GM12874 (cell line): Measurements from ENCODE around the gene ERCC6L.

Experiments
- TF ChIP-seq, protein P1 (sequence below): IDR thresholded peaks from 2 replicates; pipeline ENCODE4 v1.5.1; 2011; ENCODE audit warnings: low read depth, mild to moderate bottlenecking, control low read depth, low read length, moderate library complexity; ENCODE audit not compliant: insufficient read depth

Gene ERCC6L

DNA sequence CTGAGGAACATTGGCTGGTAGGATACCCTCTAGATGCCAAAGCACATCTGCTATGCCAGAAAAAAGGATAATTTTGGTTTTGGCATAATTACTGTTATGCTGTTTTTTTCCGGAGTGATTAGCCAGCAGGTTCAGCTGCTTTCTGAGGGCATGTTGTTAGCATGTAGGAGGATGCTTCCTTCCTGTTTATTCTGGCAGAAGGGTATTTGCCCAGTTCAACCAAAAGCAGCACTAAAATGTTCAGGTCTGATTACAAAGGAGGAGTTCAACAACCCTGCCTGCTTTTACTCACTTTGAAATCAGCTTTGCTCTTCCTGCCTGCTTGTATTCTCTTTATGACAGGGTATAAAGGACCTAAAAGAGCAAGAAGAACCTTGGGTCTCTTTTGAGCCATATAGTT is 21.9 kb downstream of the ERCC6L start:
- TF ChIP-seq, protein P1, sequence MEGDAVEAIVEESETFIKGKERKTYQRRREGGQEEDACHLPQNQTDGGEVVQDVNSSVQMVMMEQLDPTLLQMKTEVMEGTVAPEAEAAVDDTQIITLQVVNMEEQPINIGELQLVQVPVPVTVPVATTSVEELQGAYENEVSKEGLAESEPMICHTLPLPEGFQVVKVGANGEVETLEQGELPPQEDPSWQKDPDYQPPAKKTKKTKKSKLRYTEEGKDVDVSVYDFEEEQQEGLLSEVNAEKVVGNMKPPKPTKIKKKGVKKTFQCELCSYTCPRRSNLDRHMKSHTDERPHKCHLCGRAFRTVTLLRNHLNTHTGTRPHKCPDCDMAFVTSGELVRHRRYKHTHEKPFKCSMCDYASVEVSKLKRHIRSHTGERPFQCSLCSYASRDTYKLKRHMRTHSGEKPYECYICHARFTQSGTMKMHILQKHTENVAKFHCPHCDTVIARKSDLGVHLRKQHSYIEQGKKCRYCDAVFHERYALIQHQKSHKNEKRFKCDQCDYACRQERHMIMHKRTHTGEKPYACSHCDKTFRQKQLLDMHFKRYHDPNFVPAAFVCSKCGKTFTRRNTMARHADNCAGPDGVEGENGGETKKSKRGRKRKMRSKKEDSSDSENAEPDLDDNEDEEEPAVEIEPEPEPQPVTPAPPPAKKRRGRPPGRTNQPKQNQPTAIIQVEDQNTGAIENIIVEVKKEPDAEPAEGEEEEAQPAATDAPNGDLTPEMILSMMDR, result no peak

DNA sequence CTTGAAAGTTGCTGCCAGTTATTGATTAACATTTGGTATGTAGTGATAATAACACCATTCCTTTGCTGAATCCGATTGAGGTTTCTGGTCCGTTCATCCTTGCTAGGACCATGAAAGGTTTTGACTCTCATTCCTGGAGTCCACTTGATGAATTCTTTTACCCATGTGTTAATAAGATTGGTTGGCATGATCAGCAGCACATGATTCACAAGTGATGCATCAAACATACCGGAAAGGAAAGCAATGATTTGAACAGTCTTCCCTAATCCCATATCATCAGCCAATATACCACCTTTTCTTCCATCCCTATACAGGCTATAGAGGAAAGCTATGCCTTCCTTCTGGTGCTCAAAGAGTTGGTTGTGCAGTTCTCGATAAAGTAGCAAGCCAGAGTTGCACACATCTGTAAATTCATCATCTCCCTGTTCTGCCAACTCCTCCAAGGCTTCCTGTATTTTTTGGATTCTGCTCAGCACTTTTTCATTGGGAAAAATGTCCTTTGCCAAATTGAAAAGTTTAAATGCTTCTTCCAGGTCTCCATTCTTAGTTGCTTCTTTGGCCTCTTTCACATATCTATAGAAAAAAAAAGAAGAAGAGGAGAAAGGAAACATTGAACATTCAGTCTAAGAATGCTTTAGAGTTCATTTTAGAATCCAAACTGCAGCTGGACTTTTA is 30.6 kb downstream of the ERCC6L start:
- TF ChIP-seq, protein P1, result no peak

DNA sequence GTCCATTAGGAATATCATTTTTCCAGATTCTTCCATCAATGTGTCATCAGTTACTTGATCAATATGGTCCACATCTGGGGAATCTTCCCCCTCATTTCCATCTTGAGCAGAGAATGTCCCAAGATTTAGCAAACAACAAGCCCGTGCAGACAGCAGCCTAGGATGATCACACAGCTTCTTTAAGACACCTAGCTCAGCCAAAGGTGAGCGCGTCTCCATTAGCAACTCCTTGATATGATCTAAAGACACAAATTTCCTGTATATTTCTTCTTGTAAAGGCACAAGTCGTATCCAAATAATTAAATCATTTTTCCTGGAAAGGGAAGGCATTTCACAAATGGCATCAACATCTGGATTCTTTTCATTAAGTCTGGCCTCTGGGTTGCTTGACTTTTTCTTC is 31.5 kb downstream of the ERCC6L start:
- TF ChIP-seq, protein P1, result no peak

DNA sequence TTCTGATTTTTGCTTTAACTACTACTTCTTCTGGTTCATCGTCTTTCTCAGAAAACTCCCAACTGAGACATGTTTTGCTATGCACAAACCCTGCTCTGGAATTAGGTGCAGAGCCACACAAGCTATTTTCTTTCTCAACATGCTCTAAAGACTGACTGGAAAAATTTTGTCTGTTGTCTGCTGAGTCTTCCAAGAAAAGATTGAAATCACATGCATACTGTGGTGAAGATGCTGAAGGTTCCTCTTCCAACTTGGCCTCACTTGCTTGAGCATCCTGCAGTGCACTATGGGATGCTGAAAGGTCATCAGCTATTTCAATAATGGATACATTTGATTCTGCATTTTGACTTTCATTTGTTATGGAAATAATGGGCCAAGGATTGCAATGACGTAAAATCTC is 33.1 kb downstream of the ERCC6L start:
- TF ChIP-seq, protein P1, result no peak

DNA sequence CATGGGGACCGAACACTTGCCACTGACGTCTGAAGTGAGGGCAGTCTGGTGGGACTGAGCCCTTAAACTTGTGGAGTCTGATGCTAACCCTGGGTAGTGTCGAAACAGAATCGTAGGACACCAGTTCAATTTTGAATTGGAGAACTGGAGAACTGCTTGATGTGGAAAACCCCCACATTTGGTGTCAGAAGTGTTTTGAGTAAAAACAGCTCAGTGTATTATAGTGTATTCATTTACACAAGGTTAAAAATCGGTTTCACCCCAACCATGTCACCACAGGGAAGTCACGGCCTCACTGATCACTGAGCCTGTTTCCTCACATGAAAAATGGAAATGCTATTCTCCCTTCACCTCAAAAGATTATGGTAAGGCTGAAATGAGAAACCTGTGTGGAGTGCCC is 35.4 kb downstream of the ERCC6L start:
- TF ChIP-seq, protein P1, result no peak

DNA sequence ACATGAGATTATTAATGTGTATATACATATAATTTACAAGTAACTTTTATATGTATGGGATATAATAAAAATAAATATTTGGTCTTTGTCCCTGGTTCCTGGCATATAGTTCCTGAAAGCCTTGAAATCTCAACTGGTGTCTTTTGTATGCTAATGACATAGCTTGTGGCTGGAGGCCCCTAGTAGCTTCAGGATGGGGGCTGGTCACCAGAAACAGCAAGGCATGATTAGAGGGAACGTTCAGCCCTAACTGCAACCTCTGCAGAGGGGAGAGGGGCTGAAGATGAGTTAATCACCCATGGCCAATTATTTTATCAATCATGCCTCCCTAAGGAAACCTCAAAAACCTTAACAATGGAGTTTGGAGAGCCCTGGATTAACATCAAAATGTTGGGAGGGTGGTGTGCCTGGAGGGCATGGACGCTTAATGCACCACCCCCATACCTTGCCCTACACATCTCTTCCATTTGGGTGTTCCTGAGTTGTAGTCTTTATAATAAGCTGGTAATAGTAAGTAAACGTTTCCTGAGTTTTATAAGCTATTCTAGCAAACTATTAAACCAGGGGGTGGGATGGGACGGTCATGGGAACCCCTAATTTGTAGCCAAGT is 35.9 kb downstream of the ERCC6L start:
- TF ChIP-seq, protein P1, result no peak

DNA sequence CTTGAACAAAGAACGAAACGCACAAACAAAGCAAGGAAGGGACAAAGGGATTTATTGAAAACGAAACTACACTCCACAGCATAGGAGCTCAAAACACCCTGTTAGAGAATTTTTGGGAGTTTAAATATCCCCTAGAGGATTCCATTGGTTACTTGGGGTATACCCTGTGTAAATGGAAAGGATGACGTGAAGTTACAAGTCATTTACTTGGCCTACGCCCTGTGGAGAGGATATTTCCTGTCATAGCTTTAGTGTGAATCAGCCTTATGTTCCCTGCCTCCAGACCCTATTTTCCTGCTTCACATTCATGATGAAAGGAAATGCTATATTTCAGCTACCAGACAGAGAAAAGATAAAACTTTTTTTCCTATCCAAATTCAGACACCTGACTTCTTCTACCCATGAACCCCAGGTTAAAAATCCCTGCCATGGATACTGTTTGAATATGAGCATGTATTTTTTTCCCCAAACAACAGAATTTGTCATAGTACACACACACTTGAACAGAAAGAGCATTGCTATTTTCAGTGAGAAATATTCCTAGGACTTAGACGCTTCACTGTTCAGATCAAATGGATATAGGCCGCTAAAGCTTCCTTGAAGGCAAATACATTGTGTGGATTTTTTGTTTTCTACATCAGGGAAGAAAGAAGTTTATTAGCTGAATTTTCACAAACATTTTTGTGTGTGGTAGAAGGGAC is 36.8 kb downstream of the ERCC6L start:
- TF ChIP-seq, protein P1, result no peak
